ENCODE results near the gene HS3ST4. TPM values are rescaled to one million over a fixed set of nuclear protein-coding genes. Genes with fewer than 3 reads are reported as not detected.

Gene HS3ST4
- polyA plus RNA-seq, 1 donor (not counting 4 experiments of a cell fraction or from before 2014, with no cell fraction given): not detected

DNA sequence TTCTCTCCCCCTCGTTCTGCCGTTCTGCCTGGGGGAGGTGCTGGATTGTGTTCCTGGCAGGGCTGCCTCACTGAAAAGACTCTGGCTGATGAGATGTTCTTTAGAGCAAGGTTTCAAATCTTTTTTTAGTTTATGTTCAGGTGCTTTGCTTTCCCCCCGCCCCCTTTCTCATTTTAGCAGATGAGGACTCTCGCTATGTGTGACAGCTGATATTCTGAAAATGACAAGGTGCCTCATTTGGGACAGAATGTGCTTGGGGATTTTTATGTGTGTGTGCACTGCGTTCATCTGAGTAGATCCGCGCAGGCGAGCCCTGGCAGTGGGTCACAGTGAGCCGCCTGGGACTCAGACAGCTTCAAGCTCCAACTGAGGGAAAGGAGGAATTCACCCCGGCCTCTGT lies 205.9 kb downstream of the HS3ST4 start:
- no peaks in the 10 kb centered on the region for H3K4me1 ChIP-seq (ENCODE audit: control insufficient read depth, extremely low read depth, insufficient read depth, low read length)
- H4K20me1 ChIP-seq (ENCODE audit: control insufficient read depth, extremely low read depth, insufficient read depth, low read length): no peaks in the 10 kb centered on the region
- H3K9me1 ChIP-seq (ENCODE audit: control insufficient read depth, extremely low read depth, insufficient read depth, low read length): no peaks in the 10 kb centered on the region
- no peak overlapping the region for H3K4me3 ChIP-seq (ENCODE audit: control insufficient read depth in 2 of 3, extremely low read depth in 1 of 3, insufficient read depth in 2 of 3, low read depth in 1 of 3, low read length in 3 of 3)
- no peak for DNase-seq (ENCODE audit: low read depth, low spot score)
- no peak overlapping the region for H3K4me2 ChIP-seq (ENCODE audit: control insufficient read depth, extremely low read depth, insufficient read depth, low read depth, low read length)
- no peaks in the 10 kb centered on the region for H3K79me2 ChIP-seq (ENCODE audit: control insufficient read depth, insufficient read depth, low read length)
- H3K27ac ChIP-seq (ENCODE audit: control insufficient read depth, insufficient read depth, low read length): no peak overlapping the region
- peaks cover 2% of the 10 kb centered on the region for H3K9me3 ChIP-seq (ENCODE audit: control insufficient read depth, low read depth, low read length)
- dilution Hi-C loops (cut with MboI; ENCODE audit: extremely low pct_ligation_motif_present, low sequenced_read_pairs): no loop called here
- FAIRE-seq: no peak
- TF ChIP-seq EZH2 (IDR thresholded peaks at IDR 0.05; ENCODE audit: low read length): no peak
- TF ChIP-seq, protein P1, sequence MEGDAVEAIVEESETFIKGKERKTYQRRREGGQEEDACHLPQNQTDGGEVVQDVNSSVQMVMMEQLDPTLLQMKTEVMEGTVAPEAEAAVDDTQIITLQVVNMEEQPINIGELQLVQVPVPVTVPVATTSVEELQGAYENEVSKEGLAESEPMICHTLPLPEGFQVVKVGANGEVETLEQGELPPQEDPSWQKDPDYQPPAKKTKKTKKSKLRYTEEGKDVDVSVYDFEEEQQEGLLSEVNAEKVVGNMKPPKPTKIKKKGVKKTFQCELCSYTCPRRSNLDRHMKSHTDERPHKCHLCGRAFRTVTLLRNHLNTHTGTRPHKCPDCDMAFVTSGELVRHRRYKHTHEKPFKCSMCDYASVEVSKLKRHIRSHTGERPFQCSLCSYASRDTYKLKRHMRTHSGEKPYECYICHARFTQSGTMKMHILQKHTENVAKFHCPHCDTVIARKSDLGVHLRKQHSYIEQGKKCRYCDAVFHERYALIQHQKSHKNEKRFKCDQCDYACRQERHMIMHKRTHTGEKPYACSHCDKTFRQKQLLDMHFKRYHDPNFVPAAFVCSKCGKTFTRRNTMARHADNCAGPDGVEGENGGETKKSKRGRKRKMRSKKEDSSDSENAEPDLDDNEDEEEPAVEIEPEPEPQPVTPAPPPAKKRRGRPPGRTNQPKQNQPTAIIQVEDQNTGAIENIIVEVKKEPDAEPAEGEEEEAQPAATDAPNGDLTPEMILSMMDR (optimal IDR thresholded peaks at IDR 0.05 in 1 of 3, IDR thresholded peaks at IDR 0.05 in 1 of 3, conservative IDR thresholded peaks at IDR 0.05 in 1 of 3; ENCODE audit: extremely low read depth in 1 of 3, insufficient read depth in 2 of 3, low read length in 3 of 3): no peak
- no peak overlapping the region for H3K9ac ChIP-seq (ENCODE audit: control insufficient read depth, extremely low read depth, insufficient read depth, low read length)
- H3K27me3 ChIP-seq (ENCODE audit: control insufficient read depth, extremely low read depth, insufficient read depth, low read length): no peaks in the 10 kb centered on the region
- no peak overlapping the region for H2AFZ ChIP-seq (ENCODE audit: control insufficient read depth, low read length)
- no peaks in the 10 kb centered on the region for H3K36me3 ChIP-seq (ENCODE audit: control insufficient read depth in 2 of 2, extremely low read depth in 1 of 2, insufficient read depth in 2 of 2, low read length in 2 of 2)

DNA sequence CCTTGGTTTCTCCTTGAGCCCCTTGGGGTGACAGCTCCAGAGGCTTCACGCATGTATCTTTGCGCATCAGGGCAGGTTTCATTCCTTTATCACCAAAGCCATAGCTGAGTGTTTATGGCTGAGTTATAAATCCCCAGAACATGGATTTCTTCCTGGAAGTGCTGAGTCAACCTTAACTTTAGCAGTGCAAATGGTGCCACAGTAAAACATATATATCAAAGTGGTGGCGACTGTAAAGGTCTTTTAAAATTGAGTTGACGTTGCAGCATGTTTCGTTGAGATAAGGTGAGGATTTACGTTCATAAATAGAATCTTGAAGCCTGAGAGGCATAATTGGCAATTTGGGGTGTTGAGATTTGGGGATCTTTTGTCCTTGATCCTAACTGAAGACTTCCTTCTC lies 214.1 kb downstream of the HS3ST4 start:
- Histone ChIP-seq H2AFZ (ENCODE audit: control insufficient read depth, low read length) (no peak overlapping the region), H3K9ac (ENCODE audit: control insufficient read depth, extremely low read depth, insufficient read depth, low read length) (no peak overlapping the region), H3K4me2 (ENCODE audit: control insufficient read depth, extremely low read depth, insufficient read depth, low read depth, low read length) (no peak overlapping the region), H4K20me1 (ENCODE audit: control insufficient read depth, extremely low read depth, insufficient read depth, low read length) (no peaks in the 10 kb centered on the region), H3K9me3 (ENCODE audit: control insufficient read depth, low read depth, low read length) (peaks cover 3% of the 10 kb centered on the region), H3K36me3 (ENCODE audit: control insufficient read depth in 2 of 2, extremely low read depth in 1 of 2, insufficient read depth in 2 of 2, low read length in 2 of 2) (no peaks in the 10 kb centered on the region), H3K4me1 (ENCODE audit: control insufficient read depth, extremely low read depth, insufficient read depth, low read length) (no peaks in the 10 kb centered on the region), H3K27me3 (ENCODE audit: control insufficient read depth, extremely low read depth, insufficient read depth, low read length) (no peaks in the 10 kb centered on the region), H3K4me3 (ENCODE audit: control insufficient read depth in 2 of 3, extremely low read depth in 1 of 3, insufficient read depth in 2 of 3, low read depth in 1 of 3, low read length in 3 of 3) (no peak overlapping the region), H3K9me1 (ENCODE audit: control insufficient read depth, extremely low read depth, insufficient read depth, low read length) (no peaks in the 10 kb centered on the region), H3K79me2 (ENCODE audit: control insufficient read depth, insufficient read depth, low read length) (no peaks in the 10 kb centered on the region), H3K27ac (ENCODE audit: control insufficient read depth, insufficient read depth, low read length) (no peak overlapping the region)
- no peak for FAIRE-seq
- dilution Hi-C loops (cut with MboI; ENCODE audit: extremely low pct_ligation_motif_present, low sequenced_read_pairs): no loop called here
- TF ChIP-seq EZH2 (IDR thresholded peaks at IDR 0.05; ENCODE audit: low read length): no peak
- no peak for DNase-seq (ENCODE audit: low read depth, low spot score)

DNA sequence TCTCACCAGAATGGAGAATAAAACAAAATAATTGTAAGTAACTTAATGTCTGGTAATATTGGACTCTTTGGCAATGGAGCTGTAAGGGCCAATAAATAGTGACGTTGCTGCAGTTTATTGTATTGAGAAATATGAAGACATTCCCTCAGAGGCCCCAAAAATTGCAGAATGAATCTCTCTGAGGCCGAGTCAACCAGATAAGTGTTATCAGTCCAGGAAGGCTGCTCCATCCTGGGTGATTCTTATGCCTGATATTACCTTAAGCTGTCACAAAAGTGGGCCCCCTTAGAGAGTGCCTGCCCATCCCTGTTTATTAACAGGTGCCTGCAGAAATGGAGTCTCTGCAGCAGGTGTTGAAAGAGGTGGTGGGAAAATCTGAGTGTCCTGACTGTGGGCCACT lies 219.2 kb downstream of the HS3ST4 start:
- Histone ChIP-seq H3K27ac (ENCODE audit: control insufficient read depth, insufficient read depth, low read length) (no peak overlapping the region), H3K4me1 (ENCODE audit: control insufficient read depth, extremely low read depth, insufficient read depth, low read length) (no peaks in the 10 kb centered on the region), H3K9me1 (ENCODE audit: control insufficient read depth, extremely low read depth, insufficient read depth, low read length) (no peaks in the 10 kb centered on the region), H3K9me3 (ENCODE audit: control insufficient read depth, low read depth, low read length) (no peaks in the 10 kb centered on the region), H3K36me3 (ENCODE audit: control insufficient read depth in 2 of 2, extremely low read depth in 1 of 2, insufficient read depth in 2 of 2, low read length in 2 of 2) (no peaks in the 10 kb centered on the region), H3K4me2 (ENCODE audit: control insufficient read depth, extremely low read depth, insufficient read depth, low read depth, low read length) (no peak overlapping the region), H3K79me2 (ENCODE audit: control insufficient read depth, insufficient read depth, low read length) (no peaks in the 10 kb centered on the region), H3K9ac (ENCODE audit: control insufficient read depth, extremely low read depth, insufficient read depth, low read length) (no peak overlapping the region), H2AFZ (ENCODE audit: control insufficient read depth, low read length) (no peak overlapping the region), H3K27me3 (ENCODE audit: control insufficient read depth, extremely low read depth, insufficient read depth, low read length) (no peaks in the 10 kb centered on the region), H4K20me1 (ENCODE audit: control insufficient read depth, extremely low read depth, insufficient read depth, low read length) (no peaks in the 10 kb centered on the region), H3K4me3 (ENCODE audit: control insufficient read depth in 2 of 3, extremely low read depth in 1 of 3, insufficient read depth in 2 of 3, low read depth in 1 of 3, low read length in 3 of 3) (no peak overlapping the region)
- DNase-seq (ENCODE audit: low read depth, low spot score): no peak
- TF ChIP-seq, protein P1 (optimal IDR thresholded peaks at IDR 0.05 in 1 of 3, IDR thresholded peaks at IDR 0.05 in 1 of 3, conservative IDR thresholded peaks at IDR 0.05 in 1 of 3; ENCODE audit: extremely low read depth in 1 of 3, insufficient read depth in 2 of 3, low read length in 3 of 3): no peak
- no peak for TF ChIP-seq EZH2 (IDR thresholded peaks at IDR 0.05; ENCODE audit: low read length)
- FAIRE-seq: no peak
- dilution Hi-C loops (cut with MboI; ENCODE audit: extremely low pct_ligation_motif_present, low sequenced_read_pairs): no loop called here
